Adrenal gland (tissue), 12 donors: ENCODE measurements around the gene SRRM1. TPM values are rescaled to one million over a fixed set of nuclear protein-coding genes. Genes with fewer than 3 reads are reported as not detected.
A peak's percentile ranks its signal among the peaks of the same experiment; 100 is the strongest.
"Not testable (repeated sequence)": the region's sequence is repeated elsewhere in the genome, so short reads cannot be mapped to it uniquely, and the experiment has no call there.

Source experiments
- DNase-seq, 7 donors: peaks; one replicate each; pipeline ENCODE4 v3.0.0-alpha.2; 2019 to 2020
- H3K27ac ChIP-seq, 5 donors: fragments of 200-600 bp; sonication (generic) in 4 of 5; 1 replicate in 3 of 5; 2 replicates in 2 of 5; pipeline versions ENCODE4 v1.5.1 to v1.8.0; 2016 to 2020; ENCODE audit warnings: mild to moderate bottlenecking in 1 of 5
- H3K27me3 ChIP-seq: fragments of 200-600 bp; 2 replicates; pipeline ENCODE4 v1.8.0; 2021
- H3K36me3 ChIP-seq, 2 donors: fragments of 200-600 bp; replicated peaks in 1 of 2; 1 replicate in 1 of 2; 2 replicates in 1 of 2; pipeline versions ENCODE4 v1.5.1 to v1.8.0; 2018 to 2022
- H3K4me1 ChIP-seq, 2 donors: fragments of 200-600 bp; replicated peaks in 1 of 2; 1 replicate in 1 of 2; 2 replicates in 1 of 2; pipeline versions ENCODE4 v1.5.1 to v1.8.0; 2018 to 2021
- H3K4me3 ChIP-seq, 4 donors: fragments of 200-600 bp; sonication (generic) in 3 of 4; one replicate each; pipeline ENCODE4 v1.5.1; 2016 to 2018
- H3K9me3 ChIP-seq, 3 donors: fragments of 200-600 bp; sonication (generic) in 1 of 3; replicated peaks in 1 of 3; 1 replicate in 2 of 3; 2 replicates in 1 of 3; pipeline versions ENCODE4 v1.5.1 to v1.8.0; 2016 to 2021
- POLR2A ChIP-seq, 2 donors: fragments of 450-650 bp; IDR thresholded peaks; one replicate each; pipeline ENCODE4 v1.6.1; 2017; ENCODE audit warnings: antibody characterized with exemption in 2 of 2, mild to moderate bottlenecking in 2 of 2, moderate library complexity in 1 of 2
- WGBS, 4 donors: extraction: QIAGEN DNeasy Blood & Tissue Kit in 2 of 4; methylation state at CpG; one replicate each; pipeline versions ENCODE4 v1.1.5 to v1.1.7; 2013 to 2017; 5-methylcytosine and 5-hydroxymethylcytosine counted together
- intact Hi-C, 2 donors: fragments of 100-400 bp; cut with DNase I; formaldehyde crosslinking; loops; one replicate each; pipeline versions ENCODE4 v1.14.1 to v1.15.0; 2022 to 2023
- polyA plus RNA-seq, 3 donors: library from polyadenylated mRNA; stranded (reverse); fragments of 200-250 nt in 2 of 3; fragments of 350-450 nt in 1 of 3; fragmentation: Illumina TruSeq in 1 of 3; extraction: RNeasy Lipid Tissue Mini Kit (QIAGEN cat#74804) in 1 of 3; gene quantifications; one replicate each; pipeline ENCODE4 v1.2.3, GENCODE V29; 2013 to 2014
- total RNA-seq, 9 donors: library from RNA; depleted of rRNA in 4 of 9; stranded (reverse); fragments of >200 nt in 4 of 9; fragments of 120-200 nt in 1 of 9; fragmentation: NEBNext Ultra II Directional in 1 of 9; extraction: Animal tissue kit (Norgen Biotek cat#: 25700) in 1 of 9; gene quantifications; one replicate each; pipeline versions ENCODE4 v1.1.0 to v1.2.4, GENCODE V29; 2013 to 2023
- TF ChIP-seq, protein P1 (sequence below), 6 experiments: fragments of 450-650 bp in 4 of 6; fragments of 200-600 bp in 2 of 6; sonication (generic) in 1 of 6; IDR thresholded peaks; 1 replicate in 5 of 6; 2 replicates in 1 of 6; pipeline versions ENCODE4 v1.5.1 to v1.8.0; 2016 to 2021; ENCODE audit warnings: antibody characterized with exemption in 6 of 6, mild to moderate bottlenecking in 2 of 6, moderate library complexity in 1 of 6
- donor health status: healthy with polysubstance abuse.
- donor health status: Bipolar disorder and iron deficiency.
- donor health status: DM: yes; HTN: yes; CAD: no.
- donor health status: DM: no; HTN: no; CAD: no.
- donor health status: DM: no; HTN: no; CAD: no.
- donor health status: DM: yes; HTN: yes; CAD: no.

Gene SRRM1
- total and polyA plus RNA-seq, 12 donors = 30.0 to 121 (median 80.3) TPM

DNA sequence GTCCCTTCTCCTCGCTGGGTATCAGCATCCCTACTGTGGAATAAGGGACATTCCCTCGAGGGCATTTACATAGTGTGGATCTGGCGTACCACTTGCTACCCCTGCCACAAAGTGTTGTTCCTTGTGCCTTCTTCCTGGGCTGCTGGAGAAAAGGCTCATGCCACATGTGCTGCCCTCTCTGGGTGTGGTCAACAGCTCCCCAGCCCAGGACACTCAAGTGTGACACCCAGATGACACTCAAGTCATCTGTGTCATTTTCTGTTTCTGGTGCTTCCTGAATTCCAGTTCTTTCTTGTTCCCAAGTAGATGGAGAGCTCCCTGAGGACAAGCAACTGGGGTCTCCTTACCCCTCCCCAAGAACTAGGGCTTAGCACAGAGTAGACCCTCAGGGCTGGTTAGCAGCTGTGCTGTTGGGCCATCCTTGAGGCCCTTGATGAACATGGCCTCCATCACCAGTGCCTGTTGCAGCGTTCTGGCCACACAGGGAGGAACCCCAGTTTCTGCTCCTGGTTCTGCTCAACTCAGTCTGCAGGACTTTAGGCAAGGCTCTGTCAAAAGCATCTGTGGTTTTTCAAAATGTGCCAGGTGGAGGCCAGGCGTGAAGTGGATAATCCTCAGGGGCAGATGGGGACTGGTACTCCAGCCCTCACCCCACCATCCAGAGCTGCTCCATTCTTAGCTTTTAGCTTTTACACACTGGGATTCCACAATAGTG lies 53.1 kb downstream of the SRRM1 start:
- peaks cover 0 to 12% of the 10 kb centered on the region in 2 donors for H3K4me1 ChIP-seq
- H3K27ac ChIP-seq = peak overlapping the region in 2 of 5 donors; percentile 48 to 69
- DNase-seq = no peak
- H3K4me3 ChIP-seq = no peak overlapping the region
- no peaks in the 10 kb centered on the region for H3K36me3 ChIP-seq
- TF ChIP-seq, protein P1, sequence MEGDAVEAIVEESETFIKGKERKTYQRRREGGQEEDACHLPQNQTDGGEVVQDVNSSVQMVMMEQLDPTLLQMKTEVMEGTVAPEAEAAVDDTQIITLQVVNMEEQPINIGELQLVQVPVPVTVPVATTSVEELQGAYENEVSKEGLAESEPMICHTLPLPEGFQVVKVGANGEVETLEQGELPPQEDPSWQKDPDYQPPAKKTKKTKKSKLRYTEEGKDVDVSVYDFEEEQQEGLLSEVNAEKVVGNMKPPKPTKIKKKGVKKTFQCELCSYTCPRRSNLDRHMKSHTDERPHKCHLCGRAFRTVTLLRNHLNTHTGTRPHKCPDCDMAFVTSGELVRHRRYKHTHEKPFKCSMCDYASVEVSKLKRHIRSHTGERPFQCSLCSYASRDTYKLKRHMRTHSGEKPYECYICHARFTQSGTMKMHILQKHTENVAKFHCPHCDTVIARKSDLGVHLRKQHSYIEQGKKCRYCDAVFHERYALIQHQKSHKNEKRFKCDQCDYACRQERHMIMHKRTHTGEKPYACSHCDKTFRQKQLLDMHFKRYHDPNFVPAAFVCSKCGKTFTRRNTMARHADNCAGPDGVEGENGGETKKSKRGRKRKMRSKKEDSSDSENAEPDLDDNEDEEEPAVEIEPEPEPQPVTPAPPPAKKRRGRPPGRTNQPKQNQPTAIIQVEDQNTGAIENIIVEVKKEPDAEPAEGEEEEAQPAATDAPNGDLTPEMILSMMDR (IDR thresholded peaks at IDR 0.05) = no peak
- no peak for TF ChIP-seq POLR2A (IDR thresholded peaks at IDR 0.05)
- WGBS, 4 donors = 87 to 94% (median 89%) methylated on average over 4 to 5 of the region's 5 CpGs
- no peaks in the 10 kb centered on the region for H3K9me3 ChIP-seq
- no peaks in the 10 kb centered on the region for H3K27me3 ChIP-seq
- intact Hi-C loops = loop anchor here in 1 of 2 donors (5.0 kb wide), 1 partner anchor 36 kb away; no protein-coding TSS in a partner anchor

DNA sequence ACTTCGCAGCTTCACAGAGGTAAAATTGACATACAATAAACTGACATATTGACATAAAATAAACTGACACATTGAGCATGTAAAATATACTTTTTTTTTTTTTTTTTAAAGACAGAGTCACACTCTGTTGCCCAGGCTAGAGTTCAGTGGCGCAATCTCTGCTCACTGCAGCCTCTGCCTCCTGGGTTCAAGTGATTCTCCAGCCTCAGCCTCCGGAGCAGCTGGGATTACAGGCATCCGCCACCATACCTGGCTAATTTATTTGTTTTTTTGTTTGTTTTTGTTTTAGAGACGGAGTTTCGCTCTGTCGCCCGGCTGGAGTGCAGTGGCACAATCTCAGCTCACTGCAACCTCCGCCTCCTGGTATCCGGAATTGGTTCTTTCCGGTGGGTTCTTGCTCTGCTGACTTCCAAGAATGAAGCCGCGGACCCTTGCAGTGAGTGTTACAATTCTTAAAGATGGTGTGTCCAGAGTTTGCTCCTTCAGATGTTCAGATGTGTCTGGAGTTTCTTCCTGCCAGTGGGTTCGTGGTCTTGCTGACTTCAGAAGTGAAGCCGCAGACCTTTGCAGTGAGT lies 53.7 kb downstream of the SRRM1 start:
- DNase-seq = no peak
- H3K4me1 ChIP-seq = peaks cover 0 to 12% of the 10 kb centered on the region in 2 donors
- WGBS, 4 donors = 87 to 93% (median 92%) methylated on average over 13 to 15 of the region's 15 CpGs

DNA sequence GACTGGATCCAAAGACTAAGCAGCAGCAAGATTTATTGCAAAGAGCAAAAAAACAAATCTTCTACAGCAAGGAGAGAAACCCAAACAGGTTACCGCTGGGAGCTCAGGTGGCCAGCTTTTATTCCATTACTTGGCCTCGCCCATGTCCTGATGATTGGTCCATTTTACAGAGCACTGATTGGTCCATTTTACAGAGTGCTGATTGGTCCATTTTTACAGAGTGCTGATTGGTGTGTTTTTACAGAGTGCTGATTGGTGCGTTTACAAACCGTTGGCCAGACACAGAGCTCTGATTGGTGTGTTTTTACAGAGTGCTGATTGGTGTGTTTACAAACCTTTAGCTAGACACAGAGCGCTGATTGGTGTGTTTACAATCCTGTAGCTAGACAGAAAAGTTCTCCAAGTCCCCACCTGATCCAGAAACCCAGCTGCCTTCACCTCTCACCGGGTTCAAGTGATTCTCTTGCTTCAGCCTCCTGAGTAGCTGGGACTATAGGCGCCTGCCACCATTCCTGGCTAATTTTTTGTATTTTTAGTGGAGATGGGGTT lies 54.4 kb downstream of the SRRM1 start:
- intact Hi-C loops = loop anchor here in 1 of 2 donors (5.0 kb wide), 1 partner anchor 35 kb away; no protein-coding TSS in a partner anchor
- peaks cover 0 to 12% of the 10 kb centered on the region in 2 donors for H3K4me1 ChIP-seq
- not testable (repeated sequence) for H3K4me3 ChIP-seq, H3K27ac ChIP-seq, H3K9me3 ChIP-seq, H3K36me3 ChIP-seq, H3K27me3 ChIP-seq, DNase-seq
- 86 to 95% (median 93%) methylated on average over 7 of the region's 7 CpGs for WGBS, 4 donors

More for the DNA sequence above, 53.7 kb downstream of the SRRM1 start:
- Histone ChIP-seq H3K36me3 (no peaks in the 10 kb centered on the region), H3K4me3 (no peak overlapping the region), H3K9me3 (no peaks in the 10 kb centered on the region), H3K27me3 (no peaks in the 10 kb centered on the region), H3K27ac (no peak overlapping the region)
- intact Hi-C loops = loop anchor here in 1 of 2 donors (5.0 kb wide), 1 partner anchor 35 kb away; no protein-coding TSS in a partner anchor
- no peak for TF ChIP-seq POLR2A (IDR thresholded peaks at IDR 0.05)
- TF ChIP-seq, protein P1 (IDR thresholded peaks at IDR 0.05) = no peak

DNA sequence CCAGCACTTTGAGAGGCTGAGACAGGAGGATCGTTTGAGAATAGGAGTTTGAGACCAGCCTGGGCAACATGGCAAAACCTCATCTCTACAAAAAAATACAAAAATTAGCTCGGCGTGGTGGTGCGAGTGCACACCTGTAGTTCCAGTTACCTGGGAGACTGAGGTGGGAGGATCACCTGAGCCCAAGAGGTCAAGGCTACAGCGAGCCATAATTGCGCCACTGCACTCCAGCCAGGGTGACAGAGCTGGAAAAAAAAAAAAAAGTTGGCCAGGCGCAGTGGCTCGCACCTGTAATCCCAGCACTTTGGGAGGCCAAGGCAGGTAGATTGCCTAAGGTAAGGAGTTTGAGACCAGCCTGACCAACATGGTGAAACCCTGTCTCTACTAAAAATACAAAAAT lies 55.2 kb downstream of the SRRM1 start:
- not testable (repeated sequence) for H3K9me3 ChIP-seq, DNase-seq, H3K27ac ChIP-seq, H3K36me3 ChIP-seq, H3K27me3 ChIP-seq, H3K4me3 ChIP-seq
- intact Hi-C loops = loop anchor here in 1 of 2 donors (5.0 kb wide), 1 partner anchor 34 kb away; no protein-coding TSS in a partner anchor
- H3K4me1 ChIP-seq = peaks cover 0 to 12% of the 10 kb centered on the region in 2 donors
- 83 to 91% (median 87%) methylated on average over 8 of the region's 8 CpGs for WGBS, 4 donors

DNA sequence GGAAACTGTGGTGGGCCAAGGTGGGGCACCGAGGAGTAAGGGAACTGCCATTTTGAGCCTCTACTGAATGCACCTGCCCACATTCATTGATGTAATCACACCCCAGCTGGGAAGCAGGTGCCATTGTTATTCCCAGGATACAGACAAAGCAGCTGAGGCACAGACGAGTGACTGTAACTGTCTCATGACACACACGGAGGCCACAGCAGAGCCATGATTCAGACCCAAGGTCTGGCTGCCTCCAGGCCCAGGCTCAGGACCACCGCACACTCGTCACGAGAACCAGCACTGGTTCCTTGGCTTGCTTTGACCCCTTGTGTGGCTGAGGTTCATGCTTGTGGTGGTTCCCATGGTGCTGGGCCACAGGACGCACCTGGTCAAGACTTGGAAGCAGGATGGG lies 56.5 kb downstream of the SRRM1 start:
- no peak for DNase-seq
- 72 to 91% (median 84%) methylated on average over 4 to 7 of the region's 7 CpGs for WGBS, 4 donors
- no peak for TF ChIP-seq POLR2A (IDR thresholded peaks at IDR 0.05)
- TF ChIP-seq, protein P1 (IDR thresholded peaks at IDR 0.05) = no peak
- Histone ChIP-seq H3K27ac (no peak overlapping the region), H3K4me3 (no peak overlapping the region), H3K36me3 (no peaks in the 10 kb centered on the region), H3K27me3 (no peaks in the 10 kb centered on the region), H3K9me3 (no peaks in the 10 kb centered on the region), H3K4me1 (peaks cover 0 to 3% of the 10 kb centered on the region in 2 donors)
- intact Hi-C loops = loop anchor here in 1 of 2 donors (5.0 kb wide), 1 partner anchor 33 kb away; no protein-coding TSS in a partner anchor
